GM19452 (cell line): Measurements from ENCODE around the gene ST3GAL5.
"Not testable (repeated sequence)": the region's sequence is repeated elsewhere in the genome, so short reads cannot be mapped to it uniquely, and the experiment has no call there.

Experiments
- ATAC-seq: cut with Tn5 transposase; IDR thresholded peaks from one replicate; pipeline ENCODE4 v1.9.1; 2021; ENCODE audit not compliant: unreplicated experiment

Gene ST3GAL5

GRCh38 chr2:85888684-85889626 lies at the start of gene ST3GAL5:
ST3GAL5 (minus strand) TSS chr2:85888990; CDS start chr2:85888905, 85 bp downstream.
- ATAC-seq = peak; percentile 86

GRCh38 chr2:85938456-85938855 lies 49.7 kb upstream of the ST3GAL5 start:
- no peak for ATAC-seq

- ATAC-seq = no peak
Observed at GRCh38 chr2:85937069-85937439, 48.3 kb upstream of the ST3GAL5 start.

GRCh38 chr2:85936421-85937068 lies 47.8 kb upstream of the ST3GAL5 start:
- ATAC-seq = no peak

- no peak for ATAC-seq
Observed at GRCh38 chr2:85935746-85936208, 47.0 kb upstream of the ST3GAL5 start.

GRCh38 chr2:85935170-85935745 lies 46.5 kb upstream of the ST3GAL5 start:
- ATAC-seq = no peak

- no peak for ATAC-seq
Observed at GRCh38 chr2:85933753-85934594, 45.2 kb upstream of the ST3GAL5 start.

- not testable (repeated sequence) for ATAC-seq
Observed at GRCh38 chr2:85931151-85931550, 42.4 kb upstream of the ST3GAL5 start.

- no peak for ATAC-seq
Observed at GRCh38 chr2:85930129-85931124, 41.6 kb upstream of the ST3GAL5 start.

GRCh38 chr2:85929096-85930050 lies 40.6 kb upstream of the ST3GAL5 start:
- ATAC-seq = no peak

- ATAC-seq = no peak
Observed at GRCh38 chr2:85926931-85927661, 38.3 kb upstream of the ST3GAL5 start.

- no peak for ATAC-seq
Observed at GRCh38 chr2:85926526-85926925, 37.7 kb upstream of the ST3GAL5 start.

GRCh38 chr2:85925216-85925671 lies 36.5 kb upstream of the ST3GAL5 start:
- ATAC-seq = no peak

GRCh38 chr2:85924522-85924921 lies 35.7 kb upstream of the ST3GAL5 start:
- ATAC-seq = no peak

GRCh38 chr2:85922199-85922598 lies 33.4 kb upstream of the ST3GAL5 start:
- ATAC-seq = no peak

- ATAC-seq = no peak
Observed at GRCh38 chr2:85921659-85922058, 32.9 kb upstream of the ST3GAL5 start.

GRCh38 chr2:85920810-85921545 lies 32.2 kb upstream of the ST3GAL5 start:
- ATAC-seq = no peak
